ENCODE data around the gene GALNTL6. TPM values are rescaled to one million over a fixed set of nuclear protein-coding genes. Genes with fewer than 3 reads are reported as not detected.

GALNTL6 gene
- total and polyA plus RNA-seq, 2 of the 4 experiments (the other 2 are of a cell fraction), result under 0.01 TPM; not detected in 1

- Histone ChIP-seq H3K4me1 (ENCODE audit: control insufficient read depth, insufficient read depth, low read length) (peaks cover 2% of the 10 kb centered on the region; the same call in 1 of the 2 replicates), H4K91ac (ENCODE audit: insufficient read depth, low read depth, low read length) (no peak overlapping the region), H3K36me3 (ENCODE audit: control insufficient read depth, insufficient read depth, low read length) (no peaks in the 10 kb centered on the region), H3K27me3 (ENCODE audit: control insufficient read depth, insufficient read depth, low read length) (no peaks in the 10 kb centered on the region), H3K4me3 (ENCODE audit: insufficient read depth, low read depth, low read length) (no peak overlapping the region), H4K5ac (ENCODE audit: low read depth, low read length) (no peak overlapping the region), H2BK20ac (ENCODE audit: low read depth, low read length) (no peak overlapping the region), H3K9ac (ENCODE audit: low read depth, low read length) (no peak overlapping the region), H3K9me3 (ENCODE audit: control insufficient read depth, insufficient read depth, low read length) (peaks cover 7% of the 10 kb centered on the region), H2BK5ac (ENCODE audit: low read depth, low read length, poor library complexity, severe bottlenecking) (no peak overlapping the region), H3K9me1 (ENCODE audit: insufficient read depth, low read length) (no peaks in the 10 kb centered on the region), H3K56ac (ENCODE audit: extremely low read depth, insufficient read depth, low read length) (no peak overlapping the region), H4K8ac (ENCODE audit: low read depth in 2 of 2, low read length in 2 of 2) (no peak overlapping the region), H2BK120ac (ENCODE audit: low read depth, low read length) (no peak overlapping the region), H2AK9ac (replicated peaks; ENCODE audit: low read depth, low read length, poor library complexity) (no peak overlapping the region), H3K14ac (replicated peaks; ENCODE audit: low read depth, low read length) (no peak overlapping the region), H3K27ac (ENCODE audit: insufficient read depth, low read length) (no peak overlapping the region), H3K79me1 (ENCODE audit: low read depth in 1 of 2, low read length in 2 of 2) (no peaks in the 10 kb centered on the region), H2AFZ (replicated peaks; ENCODE audit: low read length, poor library complexity) (no peak overlapping the region), H2BK15ac (ENCODE audit: low read depth, low read length) (no peak overlapping the region), H4K20me1 (ENCODE audit: insufficient read depth, low read length) (no peaks in the 10 kb centered on the region), H3K4ac (ENCODE audit: low read depth, low read length) (no peak overlapping the region), H2AK5ac (ENCODE audit: low read depth, low read length) (no peak overlapping the region), H3K4me2 (ENCODE audit: low read depth, low read length) (no peak overlapping the region), H3K23ac (ENCODE audit: low read depth, low read length) (no peak overlapping the region), H3K18ac (ENCODE audit: low read depth, low read length) (no peak overlapping the region)
- intact Hi-C loops (cut with micrococcal nuclease), result no loop called here
- DNase-seq, result no peak
- 83% methylated on average over 1 of the region's 1 CpG; no CpG with 5 or more reads in 1 of the 2 experiments for WGBS, 2 experiments (ENCODE audit: extremely low coverage in 2 of 2, insufficient read length in 1 of 2)
- dilution Hi-C loops (cut with HindIII; ENCODE audit: low sequenced_read_pairs, unreplicated experiment), result no loop called here
- ChIA-PET CTCF (no interaction called here), POLR2A (ENCODE audit: unreplicated experiment) (no interaction called here)
- BruUV-seq (replicated peaks), result no TSS peak
- no peak for ATAC-seq (ENCODE audit: low read depth)
- in situ Hi-C loops (cut with MboI; ENCODE audit: low sequenced_read_pairs), result no loop called here
- TF ChIP-seq CHD1 (IDR thresholded peaks at IDR 0.05; ENCODE audit: low read depth, low read length) (no peak), FOS (IDR thresholded peaks at IDR 0.05; ENCODE audit: low read depth, low read length) (no peak), POLR2A (IDR thresholded peaks at IDR 0.05; ENCODE audit: low read depth, low read length) (no peak), BHLHE40 (IDR thresholded peaks at IDR 0.05; ENCODE audit: low read depth, low read length) (no peak), MXI1 (IDR thresholded peaks at IDR 0.05; ENCODE audit: borderline replicate concordance, low read depth, low read length) (no peak)
Measured at GRCh38 chr4:172986114-172986513, 1172.9 kb downstream of the GALNTL6 start.
